OCI-LY1 (cell line): Measurements from ENCODE around the gene GSDME.

Experiments used
- EZH2 ChIP-seq: fragments of 200-600 bp; sonication (generic), shearing (Covaris generic); IDR thresholded peaks from 2 replicates; pipeline ENCODE4 v1.8.0; 2017; ENCODE audit warnings: borderline replicate concordance, mixed run types, mild to moderate bottlenecking, antibody characterized with exemption, low read length, moderate library complexity, mixed read lengths
- TF ChIP-seq, protein P1 (sequence below): fragments of 200-600 bp; sonication (generic), shearing (Covaris generic); IDR thresholded peaks from 2 replicates; pipeline ENCODE4 v1.5.1; 2017; ENCODE audit warnings: mild to moderate bottlenecking, antibody characterized with exemption, low read length, moderate library complexity, mixed read lengths

DNA sequence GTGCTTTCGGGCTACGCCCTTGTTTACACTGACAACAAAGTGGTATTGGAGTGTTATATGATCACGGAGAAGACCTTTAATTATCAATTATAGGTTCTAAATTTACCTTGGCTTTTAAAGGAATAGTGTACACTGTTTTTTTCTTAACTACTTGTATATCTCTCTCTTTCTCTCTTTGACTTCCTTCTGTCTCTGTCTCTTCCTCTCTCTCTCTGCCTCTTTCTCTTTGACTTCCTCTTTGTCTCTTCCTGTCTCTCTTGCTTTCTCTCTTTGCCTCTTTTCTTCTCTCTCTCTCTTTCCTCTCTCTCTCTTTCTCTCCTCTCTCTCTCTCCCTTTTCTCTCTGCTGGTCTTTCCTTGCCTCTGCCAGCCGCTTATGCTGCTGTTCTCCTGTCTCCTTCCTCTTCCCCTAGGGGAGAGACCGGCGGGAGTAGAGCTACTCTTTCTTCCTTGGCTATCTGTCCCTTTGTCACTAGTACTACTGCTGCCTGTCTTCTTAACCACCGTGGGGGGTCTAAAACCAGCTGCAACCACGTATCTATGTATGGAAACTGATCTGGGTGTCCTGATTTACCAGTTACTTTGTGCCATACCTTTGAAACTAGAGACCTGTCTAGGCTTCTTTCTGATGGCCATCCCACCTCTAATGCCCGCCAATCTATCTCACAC lies 36.9 kb upstream of the GSDME start:
- TF ChIP-seq, protein P1, sequence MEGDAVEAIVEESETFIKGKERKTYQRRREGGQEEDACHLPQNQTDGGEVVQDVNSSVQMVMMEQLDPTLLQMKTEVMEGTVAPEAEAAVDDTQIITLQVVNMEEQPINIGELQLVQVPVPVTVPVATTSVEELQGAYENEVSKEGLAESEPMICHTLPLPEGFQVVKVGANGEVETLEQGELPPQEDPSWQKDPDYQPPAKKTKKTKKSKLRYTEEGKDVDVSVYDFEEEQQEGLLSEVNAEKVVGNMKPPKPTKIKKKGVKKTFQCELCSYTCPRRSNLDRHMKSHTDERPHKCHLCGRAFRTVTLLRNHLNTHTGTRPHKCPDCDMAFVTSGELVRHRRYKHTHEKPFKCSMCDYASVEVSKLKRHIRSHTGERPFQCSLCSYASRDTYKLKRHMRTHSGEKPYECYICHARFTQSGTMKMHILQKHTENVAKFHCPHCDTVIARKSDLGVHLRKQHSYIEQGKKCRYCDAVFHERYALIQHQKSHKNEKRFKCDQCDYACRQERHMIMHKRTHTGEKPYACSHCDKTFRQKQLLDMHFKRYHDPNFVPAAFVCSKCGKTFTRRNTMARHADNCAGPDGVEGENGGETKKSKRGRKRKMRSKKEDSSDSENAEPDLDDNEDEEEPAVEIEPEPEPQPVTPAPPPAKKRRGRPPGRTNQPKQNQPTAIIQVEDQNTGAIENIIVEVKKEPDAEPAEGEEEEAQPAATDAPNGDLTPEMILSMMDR, result no peak
- no peak for TF ChIP-seq EZH2
